Measurements from ENCODE around the gene ELL2.

DNA sequence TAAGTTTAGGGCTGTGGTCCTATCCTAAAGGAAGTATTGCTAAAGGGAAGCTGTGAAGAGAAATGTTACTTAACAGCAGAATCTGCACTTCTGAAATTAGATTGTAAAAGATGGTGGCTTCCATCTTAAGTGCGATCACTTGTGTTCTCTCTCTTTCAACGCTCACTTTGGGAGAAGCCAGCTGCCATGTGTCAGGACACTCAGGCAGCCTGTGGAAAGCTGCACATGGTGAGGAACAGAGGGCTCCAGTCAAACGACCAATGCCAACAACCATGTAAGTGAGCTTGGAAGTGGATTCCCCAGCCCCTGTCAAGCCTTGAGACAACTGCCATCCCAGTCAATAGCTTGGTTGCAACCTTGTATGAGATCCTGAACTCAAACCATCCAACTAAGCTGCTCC lies 87.4 kb downstream of the ELL2 start:
- no peak for TF ChIP-seq CTCF (IDR thresholded peaks at IDR 0.05 in 8 of 11, conservative IDR thresholded peaks at IDR 0.05 in 3 of 11)
- no peak for TF ChIP-seq POLR2A (IDR thresholded peaks at IDR 0.05)
